ENCODE results near the gene ITM2A.

GRCh38 chrX:79409657-79410056 is 42.5 kb upstream of the ITM2A start:
- TF ChIP-seq BACH2 (CRISPR knock-in tag; IDR thresholded peaks at IDR 0.05; ENCODE audit: borderline replicate concordance) (no peak), ZFP3 (CRISPR knock-in tag; IDR thresholded peaks at IDR 0.05) (no peak), ZFP30 (CRISPR knock-in tag; IDR thresholded peaks at IDR 0.05) (no peak), PATZ1 (CRISPR knock-in tag; IDR thresholded peaks at IDR 0.05; ENCODE audit: borderline replicate concordance) (no peak), ESRRG (CRISPR knock-in tag; IDR thresholded peaks at IDR 0.05) (no peak), ZC3H10 (CRISPR knock-in tag; IDR thresholded peaks at IDR 0.05) (no peak), SNAI2 (CRISPR knock-in tag; IDR thresholded peaks at IDR 0.05) (no peak), ARNTL (CRISPR knock-in tag; IDR thresholded peaks at IDR 0.05; ENCODE audit: borderline replicate concordance, low read depth) (no peak), OSR1 (CRISPR knock-in tag; IDR thresholded peaks at IDR 0.05) (no peak), RARB (CRISPR knock-in tag; IDR thresholded peaks at IDR 0.05) (no peak), ZNF8 (CRISPR knock-in tag; IDR thresholded peaks at IDR 0.05) (no peak), ZNF565 (CRISPR knock-in tag; conservative IDR thresholded peaks at IDR 0.05; ENCODE audit: low read depth) (no peak), TOX (CRISPR knock-in tag; IDR thresholded peaks at IDR 0.05; ENCODE audit: borderline replicate concordance) (no peak)

Data from SK-N-SH treated with all-trans-retinoic acid at 6 μM for 48 hours (cell line).